Stimulated activated CD4-positive, alpha-beta T cell treated with anti-CD3 and anti-CD28 coated beads, Interleukin-2, amount 100 ng/mL, for 48 hours (primary cell): ENCODE measurements around the gene ENC1.

Experiments
- DNase-seq, 2 donors: peaks; one replicate each; pipeline ENCODE4 v3.0.0-alpha.2; 2020

ENC1 gene

DNA sequence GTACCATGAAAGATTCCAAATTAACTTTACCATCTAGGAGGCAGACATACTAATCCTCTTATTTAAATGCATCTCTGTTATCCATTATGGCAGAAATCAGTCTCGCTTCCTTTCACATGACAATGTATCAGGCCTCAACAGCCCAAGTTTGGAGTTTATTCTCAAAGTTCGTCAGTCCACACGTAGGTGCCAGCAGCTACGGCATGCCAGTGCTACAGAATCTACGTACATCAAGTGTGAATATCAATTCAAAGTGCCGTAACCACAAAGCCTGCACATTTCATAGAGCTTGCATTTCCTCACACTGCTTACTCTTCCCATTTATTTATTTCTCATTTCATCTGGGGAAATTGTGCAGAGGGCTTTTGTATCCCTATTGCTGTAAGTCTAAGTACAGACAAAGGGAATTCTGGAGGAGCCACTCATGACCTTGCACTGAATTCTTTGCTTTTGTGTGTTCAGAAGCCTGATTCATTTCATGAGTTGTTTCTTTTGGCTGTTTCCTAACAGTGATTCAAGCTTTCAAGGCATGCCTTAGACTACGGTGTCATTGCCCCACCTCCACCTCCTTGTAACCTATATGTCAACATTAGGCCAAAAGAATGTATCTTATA is 10.0 kb downstream of the ENC1 start:
- DNase-seq: no peak

DNA sequence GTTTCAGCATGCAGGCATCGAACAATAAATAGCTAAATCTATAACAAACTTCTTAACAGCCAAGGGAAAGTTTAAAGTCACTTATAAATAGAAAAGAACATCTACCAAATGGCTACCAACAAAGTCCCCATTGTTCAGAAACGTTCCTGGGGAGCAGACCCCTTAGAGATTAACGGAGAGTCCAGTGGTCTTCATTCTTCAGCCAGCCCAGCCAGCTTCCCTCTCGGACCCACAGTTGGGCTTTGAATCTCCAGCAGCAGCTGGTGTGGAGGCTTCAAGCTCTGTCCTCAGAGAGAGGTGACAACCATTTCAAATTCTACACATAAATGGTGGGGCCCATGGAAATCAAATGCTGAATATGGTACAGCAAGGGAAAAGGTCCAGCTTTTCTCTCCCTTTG is 11.2 kb downstream of the ENC1 start:
- DNase-seq: no peak

DNA sequence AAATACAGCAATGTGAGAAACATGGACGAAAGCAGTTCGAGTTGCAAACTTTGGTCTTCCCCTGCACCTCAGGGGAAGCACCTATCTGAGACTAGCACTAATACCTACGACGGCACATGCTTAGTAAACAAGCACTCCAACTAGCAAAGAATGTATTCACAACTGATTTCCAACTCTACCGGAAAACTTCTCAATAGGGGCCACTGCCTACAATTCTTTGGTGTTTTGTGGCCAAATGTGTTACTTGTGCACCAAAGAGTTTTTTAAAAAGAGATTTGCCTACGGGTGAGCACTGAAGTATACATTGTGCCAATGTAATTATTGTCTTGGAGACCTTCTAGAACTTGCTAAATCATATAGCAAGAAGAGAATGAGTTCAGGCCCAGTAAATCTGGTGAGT is 12.2 kb downstream of the ENC1 start:
- no peak for DNase-seq

DNA sequence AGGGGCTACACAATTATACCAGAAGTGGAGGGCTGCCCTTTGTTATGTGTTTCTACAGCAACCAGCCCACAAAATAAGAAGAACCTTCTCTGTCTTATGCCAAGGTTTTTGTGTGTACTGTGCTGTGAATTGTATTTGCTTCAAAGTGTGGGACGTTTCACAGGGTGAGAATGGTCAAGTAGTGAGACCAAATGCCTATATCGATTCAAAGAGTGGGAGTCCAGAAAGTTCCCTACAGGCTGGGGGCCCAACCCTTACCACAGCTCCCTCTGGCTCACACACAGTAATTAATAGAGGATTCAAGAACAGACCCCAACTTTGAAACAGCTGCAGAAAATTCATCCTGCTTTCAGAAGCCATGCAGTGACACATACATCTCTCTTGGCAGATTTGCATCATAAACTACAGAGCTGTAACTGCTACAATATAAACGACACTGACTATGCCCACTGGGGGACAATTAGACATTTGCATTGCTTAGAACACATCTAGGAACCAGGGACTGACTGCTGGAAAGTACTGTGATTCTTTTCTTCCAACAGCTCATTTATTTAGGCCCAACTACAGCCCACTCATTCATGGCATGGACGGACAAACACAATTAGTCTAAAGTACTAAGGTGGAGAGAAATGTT is 12.8 kb downstream of the ENC1 start:
- no peak for DNase-seq

DNA sequence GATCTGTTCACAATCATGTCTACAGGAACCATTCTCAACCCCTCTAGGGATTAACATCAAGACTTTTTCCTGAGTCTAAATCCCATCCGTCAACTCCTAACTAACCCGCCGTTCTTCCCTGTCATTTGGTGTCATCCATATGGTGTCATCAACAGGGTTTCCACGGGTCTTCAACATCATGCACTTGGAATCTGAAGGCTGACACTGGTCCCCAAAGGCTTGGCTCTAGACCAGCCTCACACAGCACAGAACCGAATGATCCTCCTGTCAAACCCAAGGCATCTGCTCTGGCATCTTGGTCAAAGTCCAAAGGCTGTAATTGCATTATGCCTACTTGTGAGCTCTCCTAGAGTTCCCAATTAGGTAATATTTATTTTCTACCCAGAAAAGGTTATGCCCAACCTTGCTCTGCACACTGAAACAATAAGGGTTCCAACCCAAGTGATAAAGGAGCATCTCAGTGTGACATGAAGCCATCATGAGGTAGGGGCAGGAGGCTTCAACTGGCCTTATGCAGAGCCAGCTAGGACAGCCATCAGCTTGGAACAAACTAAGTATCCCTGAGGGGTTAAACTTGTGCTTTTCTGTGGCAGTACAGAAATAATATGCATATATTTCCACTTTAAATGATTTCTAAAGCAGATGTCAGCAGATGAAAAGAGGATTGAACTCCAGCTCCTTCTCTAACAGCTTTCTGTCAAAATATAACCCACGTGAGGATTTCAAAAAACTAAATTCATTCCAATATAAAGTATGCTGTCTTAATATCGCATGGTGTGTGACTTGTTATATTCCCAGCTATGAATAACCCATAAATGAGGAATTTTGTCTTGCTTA is 13.9 kb downstream of the ENC1 start:
- no peak for DNase-seq

DNA sequence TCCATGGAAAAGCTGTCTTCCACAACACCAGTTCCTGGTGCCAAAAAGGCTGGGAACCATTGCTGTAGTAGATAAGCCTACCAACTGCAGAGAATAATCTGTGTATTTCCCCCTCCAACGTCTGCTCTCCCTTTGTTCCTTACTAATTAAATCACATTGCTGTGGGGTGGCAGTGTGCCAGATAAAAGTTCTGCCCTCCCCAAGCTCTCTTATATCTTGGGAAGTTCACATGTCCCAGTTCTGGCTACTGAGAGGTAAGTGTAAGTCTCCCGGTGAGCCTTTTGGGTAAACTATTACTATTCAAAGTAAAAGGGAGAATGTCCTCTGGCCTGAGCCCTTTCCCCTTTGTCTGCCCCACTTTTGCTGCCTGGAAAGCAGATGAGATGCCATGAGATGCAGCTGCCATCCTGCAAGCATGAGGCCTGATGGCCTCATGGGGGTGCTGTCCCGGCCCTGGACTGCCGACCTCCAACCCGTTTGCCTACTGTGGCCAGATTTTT is 14.7 kb downstream of the ENC1 start:
- no peak for DNase-seq

DNA sequence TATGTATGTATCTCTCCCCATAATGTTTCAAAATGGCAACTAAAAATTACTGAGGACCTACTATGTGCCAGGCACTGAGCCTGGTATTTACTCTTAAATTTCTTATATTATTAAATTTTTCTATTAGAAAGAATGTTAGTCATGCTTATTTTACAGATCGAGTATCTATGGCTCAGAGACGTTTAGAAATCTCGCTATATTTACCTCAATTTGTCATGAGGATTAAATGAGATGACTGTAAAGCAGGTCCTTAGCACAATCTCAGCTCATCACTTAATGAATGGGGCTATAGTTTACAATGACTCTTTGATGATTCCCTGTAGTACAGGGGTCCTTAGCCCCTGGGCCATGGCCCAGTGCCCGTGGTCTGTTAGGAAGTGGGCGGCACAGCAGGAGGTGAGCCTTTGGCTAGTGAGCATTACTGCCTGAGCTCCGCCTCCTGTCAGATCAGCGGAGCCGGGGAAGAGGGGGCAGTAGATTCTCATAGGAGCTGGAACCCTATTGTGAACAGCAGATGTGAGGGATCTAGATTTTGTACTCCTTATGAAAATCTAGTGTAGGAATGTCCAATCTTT is 15.5 kb downstream of the ENC1 start:
- no peak for DNase-seq

DNA sequence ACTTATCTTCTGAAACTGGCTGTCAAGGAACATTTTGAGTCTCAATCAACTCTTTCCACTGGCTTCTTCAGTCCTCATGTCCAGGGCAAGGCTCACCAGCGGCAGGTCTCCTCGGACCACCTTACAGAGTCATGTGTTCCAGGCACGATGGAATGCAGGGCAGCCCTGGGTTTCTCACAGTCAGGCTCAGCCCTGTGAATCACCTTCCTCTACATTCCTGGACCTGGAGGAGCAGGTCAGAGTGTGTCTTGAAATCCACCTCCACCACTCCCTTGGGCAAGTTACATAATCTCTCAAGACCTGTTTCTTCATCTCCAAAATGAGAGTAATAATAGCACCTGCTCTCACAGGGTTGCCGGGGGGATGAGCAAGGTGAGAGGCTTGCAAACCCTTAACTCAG is 16.0 kb downstream of the ENC1 start:
- no peak for DNase-seq

DNA sequence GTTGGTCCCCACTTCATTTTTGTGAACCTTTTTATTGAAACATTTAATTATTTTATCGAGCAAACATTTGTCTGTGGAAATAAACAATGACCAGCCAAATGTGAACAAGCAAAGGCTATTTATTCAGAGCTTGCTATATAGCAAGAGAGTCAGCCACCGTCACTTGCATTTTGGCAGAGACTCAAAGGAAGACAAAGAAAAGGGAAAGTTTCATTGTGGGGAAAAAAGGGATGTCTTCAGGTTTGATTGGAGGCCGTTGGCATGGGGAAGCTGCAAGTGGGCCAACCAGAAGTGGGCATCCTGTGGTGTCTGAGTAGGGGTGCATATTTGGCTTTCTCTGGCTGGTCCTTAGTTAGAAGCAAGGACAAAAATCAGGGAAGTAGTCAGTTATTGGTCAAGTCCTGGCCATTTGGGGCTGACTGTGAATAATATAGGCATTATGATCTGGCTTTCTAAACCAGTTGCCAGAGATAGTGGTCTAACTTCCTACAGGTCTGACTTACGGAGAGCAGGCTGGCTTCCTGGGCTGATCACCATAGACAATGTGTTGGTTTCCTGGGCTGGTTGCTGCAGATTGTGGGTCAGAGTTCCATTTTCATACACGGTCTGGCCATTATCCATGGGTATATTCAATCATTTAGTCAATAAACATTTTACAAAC is 16.6 kb downstream of the ENC1 start:
- DNase-seq: no peak

DNA sequence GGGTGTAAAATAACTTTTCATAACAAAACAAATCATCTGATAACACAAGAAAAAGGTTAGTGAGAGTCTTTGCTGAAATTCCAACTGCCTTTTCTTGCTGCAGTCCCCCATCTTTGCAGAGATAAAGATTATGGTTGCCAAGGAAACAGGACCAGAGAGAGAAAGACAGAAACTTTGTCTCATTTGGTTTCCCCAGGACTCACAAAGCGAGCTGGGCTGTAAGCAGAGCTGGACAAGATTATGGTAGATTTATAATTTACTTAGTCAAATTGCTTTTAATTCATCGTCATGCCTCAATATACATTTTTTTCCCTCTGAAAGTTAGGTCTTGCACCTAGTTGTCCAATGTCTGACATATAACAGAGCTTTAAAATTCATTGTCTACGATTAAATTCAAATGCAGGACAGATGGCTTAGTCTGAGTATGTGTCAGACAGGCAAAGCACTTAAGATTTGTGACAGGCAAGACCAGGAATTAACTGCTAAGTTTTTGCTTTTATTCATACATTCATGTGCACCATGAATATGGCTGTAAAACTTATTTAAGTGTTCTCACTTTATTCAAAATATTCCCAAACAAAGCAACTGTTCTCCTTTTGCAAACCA is 17.4 kb downstream of the ENC1 start:
- no peak for DNase-seq

DNA sequence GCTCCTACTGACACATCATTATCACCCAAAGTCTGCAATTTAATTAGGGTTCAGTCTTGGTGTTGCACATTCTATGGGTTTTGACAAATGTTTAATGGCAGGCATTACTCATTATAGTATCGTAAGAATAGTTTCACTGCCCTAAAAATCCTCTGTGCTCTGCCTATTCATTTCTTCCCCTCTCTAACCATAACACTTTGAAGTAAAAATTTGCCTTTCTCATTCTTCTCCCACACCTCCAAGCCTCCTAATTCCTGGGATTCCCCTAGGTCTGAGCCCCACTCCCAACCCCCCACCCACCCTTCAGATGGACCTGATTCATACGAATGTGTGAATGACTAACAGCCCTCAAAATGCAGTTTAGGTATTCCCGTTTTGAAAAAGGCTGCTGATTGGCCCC is 18.4 kb downstream of the ENC1 start:
- no peak for DNase-seq

DNA sequence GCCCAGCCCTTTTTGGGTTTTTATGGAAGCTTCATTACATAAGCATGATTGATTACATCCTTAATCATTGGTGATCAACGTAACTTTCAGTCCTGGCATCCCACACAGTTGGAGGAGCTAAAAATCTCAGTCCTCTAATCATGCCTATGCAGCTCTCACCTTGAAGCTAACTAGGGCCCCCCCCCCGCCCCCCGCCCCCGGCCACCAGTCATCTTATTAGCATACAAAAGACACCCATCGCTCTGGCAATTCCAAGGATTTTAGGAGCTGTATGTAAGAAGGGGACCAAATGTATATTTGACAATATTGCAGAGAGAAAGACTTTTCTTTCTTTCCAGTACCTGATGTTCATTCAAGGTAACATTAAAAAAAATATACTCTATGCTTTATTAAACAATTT is 19.0 kb downstream of the ENC1 start:
- DNase-seq: no peak

DNA sequence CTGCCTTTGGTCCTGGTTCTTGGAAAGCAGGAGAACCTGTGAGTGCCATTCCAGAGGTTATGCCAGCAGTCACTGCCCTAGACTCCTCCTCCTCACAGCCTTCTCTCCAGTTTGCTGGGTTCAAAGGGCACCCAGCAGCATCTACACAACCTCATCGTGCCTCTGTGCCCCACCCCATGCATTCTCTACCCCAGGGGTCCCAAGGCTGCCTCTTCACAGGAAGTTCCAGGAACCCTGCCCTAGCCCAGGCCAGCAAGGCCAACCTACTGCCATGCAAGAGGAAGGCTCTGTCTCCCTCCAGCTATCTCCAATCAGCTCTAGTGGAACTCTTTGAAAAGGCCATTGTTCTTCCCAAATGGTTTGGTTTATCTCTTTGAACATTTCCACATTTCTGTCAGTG is 21.2 kb downstream of the ENC1 start:
- DNase-seq: no peak

DNA sequence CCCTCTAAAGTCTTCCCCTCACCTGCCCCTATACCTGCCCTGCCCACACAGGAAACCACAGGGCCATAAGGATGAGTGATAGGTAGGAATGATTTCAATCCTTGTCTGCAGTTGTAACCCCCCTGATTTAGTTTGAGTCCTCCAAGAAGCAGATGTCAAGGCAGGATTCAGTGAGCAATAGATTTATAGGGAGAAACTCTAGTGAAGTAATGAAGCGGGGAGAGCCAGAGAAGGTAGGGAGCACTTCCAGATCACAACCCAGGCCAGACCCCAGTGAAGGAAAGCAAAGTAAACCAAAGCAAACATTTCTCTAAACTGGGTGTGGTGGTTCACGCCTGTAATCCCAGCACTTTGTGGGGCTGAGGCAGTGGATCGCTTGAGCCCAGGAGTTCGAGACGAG is 22.4 kb downstream of the ENC1 start:
- no peak for DNase-seq

DNA sequence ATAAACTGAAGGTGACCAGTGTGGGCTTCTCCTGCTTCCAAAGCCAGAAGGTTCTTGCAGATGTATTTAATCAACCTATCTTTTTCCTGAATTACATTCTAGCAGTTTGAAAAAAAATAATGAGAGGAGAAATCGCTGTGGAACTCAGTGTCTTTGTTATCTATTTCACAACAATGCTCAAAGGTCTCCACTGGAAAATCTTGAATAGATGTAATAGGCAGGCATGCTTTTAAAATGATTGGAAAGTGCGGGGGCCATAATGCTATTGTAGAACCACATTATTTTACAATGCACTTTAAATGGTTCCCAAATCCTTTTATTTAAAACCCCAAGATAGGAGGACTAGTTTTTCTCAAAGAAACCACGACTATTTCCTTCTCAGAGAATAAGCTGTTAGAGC is 23.3 kb downstream of the ENC1 start:
- no peak for DNase-seq

DNA sequence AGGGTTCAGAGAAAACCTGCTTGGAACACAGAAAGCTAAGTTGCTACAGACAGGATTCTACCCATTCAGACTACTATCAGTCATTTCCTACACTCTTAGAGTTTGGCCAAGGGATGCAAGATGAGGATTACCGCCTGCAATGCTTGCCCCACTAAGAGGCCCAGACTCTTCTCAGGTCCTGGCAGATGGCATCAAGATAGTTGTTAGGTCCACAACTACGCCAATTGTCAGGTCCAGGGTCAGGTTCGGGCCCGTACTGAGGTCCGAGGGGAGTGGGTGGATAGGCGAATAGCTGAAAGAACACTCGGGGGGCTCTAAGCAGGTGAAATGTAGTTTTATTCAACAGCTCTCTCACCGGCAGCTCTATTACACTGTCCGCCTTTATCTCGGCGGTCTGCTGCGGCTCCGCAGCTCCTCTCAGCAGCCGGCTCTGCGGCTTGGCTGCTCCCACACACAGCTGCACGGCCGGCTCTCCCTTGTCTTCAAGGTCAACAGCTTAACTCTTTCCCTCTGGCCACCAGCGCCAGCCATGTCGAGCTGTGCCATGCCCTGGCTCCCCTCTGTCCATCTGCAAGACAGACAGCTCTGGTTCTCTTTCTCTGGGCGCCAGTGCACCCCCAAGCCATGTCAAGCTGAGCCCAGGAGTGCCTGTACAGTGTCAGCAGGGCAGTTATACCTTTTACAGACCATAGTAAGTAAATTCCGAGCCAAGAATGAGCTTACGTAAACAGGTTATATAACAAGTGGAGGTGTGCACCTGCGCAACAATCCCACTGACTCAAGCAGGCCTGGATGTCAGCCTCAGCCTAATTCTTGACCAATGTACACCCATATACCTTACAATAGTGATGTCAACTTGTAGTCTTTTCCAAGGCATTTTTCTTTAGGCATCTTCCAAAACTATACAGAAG is 24.0 kb downstream of the ENC1 start:
- no peak for DNase-seq

DNA sequence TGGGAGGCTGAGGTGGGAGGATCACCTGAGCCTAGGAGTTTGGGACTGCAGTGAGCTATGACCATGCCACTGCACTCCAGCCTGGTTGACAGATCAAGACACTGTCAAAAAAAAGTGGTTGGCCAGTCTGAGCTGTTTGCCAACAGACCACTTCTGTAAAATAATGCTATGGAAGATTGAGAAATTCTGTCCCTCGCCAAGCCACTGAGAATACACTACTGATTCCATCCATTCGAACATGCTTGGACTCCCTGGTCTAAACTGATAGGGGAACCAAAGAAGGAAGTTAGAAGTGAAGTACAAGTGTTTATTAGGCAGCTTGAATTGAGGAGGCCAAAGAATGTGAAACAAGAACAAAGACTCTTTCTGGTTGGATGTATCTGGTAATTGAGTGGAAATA is 27.2 kb downstream of the ENC1 start:
- DNase-seq: no peak

DNA sequence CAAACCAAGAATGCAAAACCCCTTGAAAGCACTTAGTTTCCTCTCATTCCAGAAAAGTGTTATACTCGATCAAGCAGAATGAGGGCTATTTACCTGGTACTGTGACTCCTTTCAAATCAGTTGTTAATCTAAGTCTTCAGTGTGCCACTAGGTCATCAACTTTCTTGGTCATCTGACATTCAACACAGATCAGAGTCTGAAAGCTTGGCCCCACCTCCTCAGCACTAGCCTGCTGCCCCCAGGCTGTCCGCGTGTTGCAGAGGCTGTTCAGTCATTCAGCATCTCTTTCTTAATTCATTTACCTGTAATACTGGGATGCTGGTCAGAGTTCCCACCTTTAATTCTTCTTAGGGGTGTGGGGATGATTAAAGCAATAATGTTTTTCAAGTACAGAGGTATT is 28.5 kb downstream of the ENC1 start:
- DNase-seq: no peak

DNA sequence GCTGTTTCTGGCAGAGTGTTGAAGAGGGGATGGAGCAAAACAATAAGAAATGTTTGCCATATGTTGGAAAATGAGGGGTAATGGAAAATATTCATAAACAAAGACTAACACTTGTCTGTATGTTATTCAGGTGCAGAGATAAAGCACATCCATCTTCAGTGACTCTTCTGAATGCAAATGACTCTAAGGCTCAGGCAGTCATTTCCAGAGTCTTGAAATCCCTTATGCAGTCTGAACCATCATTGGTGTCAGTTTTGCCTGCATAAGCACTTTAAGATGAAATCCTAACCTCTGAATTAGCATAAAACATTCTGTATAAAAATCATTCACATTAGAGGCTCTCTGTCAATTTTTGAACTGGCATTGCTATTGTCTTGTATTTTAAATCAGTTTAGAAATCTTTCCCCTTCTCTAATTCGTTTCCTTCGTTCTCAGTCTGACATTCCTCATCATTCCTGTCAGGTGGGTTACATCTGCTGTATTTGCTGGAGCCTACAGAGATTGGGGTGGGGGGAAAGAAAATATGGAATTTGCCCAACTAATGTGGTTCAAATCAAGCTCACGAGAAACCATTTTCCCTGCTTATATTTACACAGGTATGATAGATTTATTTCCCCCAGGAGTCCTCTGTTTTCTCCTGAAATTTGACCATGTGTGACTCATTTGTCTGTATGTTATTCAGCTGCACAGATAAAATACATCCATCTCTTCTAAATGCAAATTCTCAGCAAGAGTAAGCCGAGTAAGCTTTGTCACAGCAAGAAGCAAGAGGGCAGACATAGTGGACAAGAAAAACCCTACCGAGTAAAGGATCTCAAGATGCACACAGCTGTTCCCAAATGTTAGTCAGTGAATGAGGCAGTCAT is 31.6 kb downstream of the ENC1 start:
- DNase-seq: no peak

DNA sequence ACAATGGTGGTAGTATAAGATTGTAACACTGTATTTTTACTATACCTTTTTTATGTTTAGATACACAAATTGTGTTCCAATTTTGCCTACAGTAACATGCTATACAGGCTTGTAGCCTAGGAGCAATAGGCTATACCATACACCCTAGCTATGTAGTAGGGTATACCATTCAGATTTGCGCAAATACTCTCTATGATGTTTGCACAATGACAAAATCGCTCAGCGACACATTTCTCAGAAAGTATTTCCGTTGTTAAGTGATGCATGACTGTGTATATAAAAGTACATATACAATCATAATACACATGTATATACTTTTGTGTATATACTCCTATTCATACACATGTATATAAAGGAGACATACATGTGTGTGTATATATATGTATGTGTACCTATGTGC is 34.8 kb downstream of the ENC1 start:
- DNase-seq: no peak

DNA sequence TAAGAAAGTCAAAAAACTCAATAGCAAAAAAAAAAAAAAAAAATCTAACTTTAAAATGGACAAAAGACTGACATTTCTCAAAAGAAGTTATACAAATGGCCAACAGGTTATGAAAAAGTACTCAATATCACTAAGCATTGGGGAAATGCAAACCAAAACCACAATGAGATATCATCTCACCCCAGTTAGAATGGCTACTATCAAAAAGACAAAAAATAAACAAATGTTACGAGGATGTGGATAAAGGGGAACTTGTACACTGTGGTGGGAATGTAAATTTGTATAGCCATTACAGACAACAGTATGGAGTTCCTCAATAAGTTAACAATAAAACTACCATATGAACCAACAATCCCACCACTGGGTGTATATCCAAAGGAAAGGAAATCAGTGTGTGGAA is 37.2 kb downstream of the ENC1 start:
- no peak for DNase-seq
